ENCODE results near the gene MAP3K13. TPM values are rescaled to one million over a fixed set of nuclear protein-coding genes. Genes with fewer than 3 reads are reported as not detected.

The MAP3K13 gene
- total and polyA plus RNA-seq, 2 of the 13 experiments (the other 11 are each of a cell fraction or from before 2014, with no cell fraction given) = 24.2 to 26.5 TPM

DNA sequence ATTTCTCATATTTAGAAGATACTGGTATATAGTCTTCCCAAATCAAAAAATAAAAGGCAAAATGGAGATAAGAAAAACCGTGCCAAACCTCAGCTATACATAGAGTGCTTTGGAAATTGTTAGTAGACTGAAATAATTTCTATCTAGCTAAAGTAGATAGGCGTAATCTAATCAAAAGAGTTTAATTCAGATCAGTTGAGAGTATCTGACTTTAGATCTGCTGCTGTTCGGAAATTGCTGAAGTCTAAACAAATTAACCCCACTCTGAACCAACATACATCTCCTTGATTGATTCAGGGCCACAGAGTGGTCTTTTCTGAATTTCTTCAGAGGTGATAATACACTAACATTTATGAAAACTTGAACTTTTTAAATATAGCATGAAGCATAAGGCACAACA, 40.1 kb downstream of the MAP3K13 start:
- no TSS peak for BruUV-seq (replicated peaks)
- H3K27me3 ChIP-seq (ENCODE audit: control insufficient read depth in 1 of 2, insufficient read depth in 2 of 2, low read length in 2 of 2) = no peaks in the 10 kb centered on the region
- ATAC-seq = no peak
- no peak for FAIRE-seq
- no peak overlapping the region for H3K4me3 ChIP-seq (replicated peaks in 1 of 3; ENCODE audit: insufficient read depth in 1 of 3, low read depth in 2 of 3, low read length in 3 of 3)
- H3K4me1 ChIP-seq (ENCODE audit: insufficient read depth, low read length) = no peaks in the 10 kb centered on the region
- ChIA-PET POLR2A (no interaction called here), CTCF (ENCODE audit: low intra/inter-chr PET ratio, low total read pairs) (no interaction called here)
- in situ Hi-C loops (cut with HindIII; ENCODE audit: extremely low pct_ligation_motif_present, low pct_unique_long_range_greater_than_20kb) = no loop called here
- peaks cover 12% of the 10 kb centered on the region for H3K79me2 ChIP-seq (ENCODE audit: insufficient read depth, low read length)
- no peaks in the 10 kb centered on the region for H3K9me3 ChIP-seq (ENCODE audit: low read length)
- intact Hi-C loops (cut with micrococcal nuclease; ENCODE audit: unreplicated experiment) = no loop called here
- H3K27ac ChIP-seq (ENCODE audit: extremely low read length, insufficient read depth, low read length) = no peak overlapping the region
- H4K20me1 ChIP-seq (ENCODE audit: insufficient read depth, low read length) = peaks cover 7% of the 10 kb centered on the region; the same call in 1 of the 2 replicates
- H3K9ac ChIP-seq (ENCODE audit: insufficient read depth, low read depth, low read length) = no peak overlapping the region
- no peak overlapping the region for H3K4me2 ChIP-seq (ENCODE audit: low read depth, low read length)
- H2AFZ ChIP-seq (ENCODE audit: low read length) = no peak overlapping the region
- 91% methylated on average over 3 of the region's 3 CpGs for WGBS (ENCODE audit: low lambda C conversion rate)
- no peaks in the 10 kb centered on the region; a peak in 1 of 5 replicates for H3K36me3 ChIP-seq (replicated peaks in 1 of 2; ENCODE audit: control insufficient read depth in 1 of 2, insufficient read depth in 2 of 2, low read length in 2 of 2)
- no peak for DNase-seq (ENCODE audit: low spot score)
- TF ChIP-seq ZNF510 (CRISPR knock-in tag; IDR thresholded peaks at IDR 0.05; ENCODE audit: low read depth) = no peak
- no peak for TF ChIP-seq SRSF9 (IDR thresholded peaks at IDR 0.05; ENCODE audit: borderline replicate concordance, insufficient read depth, low read depth, low read length, poor library complexity, severe bottlenecking)
- TF ChIP-seq SP2 (CRISPR knock-in tag; IDR thresholded peaks at IDR 0.05) = no peak
- TF ChIP-seq, protein P1, sequence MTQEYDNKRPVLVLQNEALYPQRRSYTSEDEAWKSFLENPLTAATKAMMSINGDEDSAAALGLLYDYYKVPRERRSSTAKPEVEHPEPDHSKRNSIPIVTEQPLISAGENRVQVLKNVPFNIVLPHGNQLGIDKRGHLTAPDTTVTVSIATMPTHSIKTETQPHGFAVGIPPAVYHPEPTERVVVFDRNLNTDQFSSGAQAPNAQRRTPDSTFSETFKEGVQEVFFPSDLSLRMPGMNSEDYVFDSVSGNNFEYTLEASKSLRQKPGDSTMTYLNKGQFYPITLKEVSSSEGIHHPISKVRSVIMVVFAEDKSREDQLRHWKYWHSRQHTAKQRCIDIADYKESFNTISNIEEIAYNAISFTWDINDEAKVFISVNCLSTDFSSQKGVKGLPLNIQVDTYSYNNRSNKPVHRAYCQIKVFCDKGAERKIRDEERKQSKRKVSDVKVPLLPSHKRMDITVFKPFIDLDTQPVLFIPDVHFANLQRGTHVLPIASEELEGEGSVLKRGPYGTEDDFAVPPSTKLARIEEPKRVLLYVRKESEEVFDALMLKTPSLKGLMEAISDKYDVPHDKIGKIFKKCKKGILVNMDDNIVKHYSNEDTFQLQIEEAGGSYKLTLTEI (CRISPR knock-in tag; conservative IDR thresholded peaks at IDR 0.05) = no peak
- TF ChIP-seq ZNF616 (CRISPR knock-in tag; IDR thresholded peaks at IDR 0.05; ENCODE audit: low read depth) = no peak
- TF ChIP-seq, protein P2, sequence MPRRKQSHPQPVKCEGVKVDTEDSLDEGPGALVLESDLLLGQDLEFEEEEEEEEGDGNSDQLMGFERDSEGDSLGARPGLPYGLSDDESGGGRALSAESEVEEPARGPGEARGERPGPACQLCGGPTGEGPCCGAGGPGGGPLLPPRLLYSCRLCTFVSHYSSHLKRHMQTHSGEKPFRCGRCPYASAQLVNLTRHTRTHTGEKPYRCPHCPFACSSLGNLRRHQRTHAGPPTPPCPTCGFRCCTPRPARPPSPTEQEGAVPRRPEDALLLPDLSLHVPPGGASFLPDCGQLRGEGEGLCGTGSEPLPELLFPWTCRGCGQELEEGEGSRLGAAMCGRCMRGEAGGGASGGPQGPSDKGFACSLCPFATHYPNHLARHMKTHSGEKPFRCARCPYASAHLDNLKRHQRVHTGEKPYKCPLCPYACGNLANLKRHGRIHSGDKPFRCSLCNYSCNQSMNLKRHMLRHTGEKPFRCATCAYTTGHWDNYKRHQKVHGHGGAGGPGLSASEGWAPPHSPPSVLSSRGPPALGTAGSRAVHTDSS (CRISPR knock-in tag; conservative IDR thresholded peaks at IDR 0.05) = no peak
- TF ChIP-seq ZFP41 (CRISPR knock-in tag; IDR thresholded peaks at IDR 0.05; ENCODE audit: borderline replicate concordance) = no peak
- no peak for TF ChIP-seq PITX1 (CRISPR knock-in tag; IDR thresholded peaks at IDR 0.05)
- no peak for TF ChIP-seq NR2F2 (IDR thresholded peaks at IDR 0.05; ENCODE audit: borderline replicate concordance, low read depth)
- TF ChIP-seq, protein P3, sequence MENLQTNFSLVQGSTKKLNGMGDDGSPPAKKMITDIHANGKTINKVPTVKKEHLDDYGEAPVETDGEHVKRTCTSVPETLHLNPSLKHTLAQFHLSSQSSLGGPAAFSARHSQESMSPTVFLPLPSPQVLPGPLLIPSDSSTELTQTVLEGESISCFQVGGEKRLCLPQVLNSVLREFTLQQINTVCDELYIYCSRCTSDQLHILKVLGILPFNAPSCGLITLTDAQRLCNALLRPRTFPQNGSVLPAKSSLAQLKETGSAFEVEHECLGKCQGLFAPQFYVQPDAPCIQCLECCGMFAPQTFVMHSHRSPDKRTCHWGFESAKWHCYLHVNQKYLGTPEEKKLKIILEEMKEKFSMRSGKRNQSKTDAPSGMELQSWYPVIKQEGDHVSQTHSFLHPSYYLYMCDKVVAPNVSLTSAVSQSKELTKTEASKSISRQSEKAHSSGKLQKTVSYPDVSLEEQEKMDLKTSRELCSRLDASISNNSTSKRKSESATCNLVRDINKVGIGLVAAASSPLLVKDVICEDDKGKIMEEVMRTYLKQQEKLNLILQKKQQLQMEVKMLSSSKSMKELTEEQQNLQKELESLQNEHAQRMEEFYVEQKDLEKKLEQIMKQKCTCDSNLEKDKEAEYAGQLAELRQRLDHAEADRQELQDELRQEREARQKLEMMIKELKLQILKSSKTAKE (CRISPR knock-in tag; IDR thresholded peaks at IDR 0.05; ENCODE audit: borderline replicate concordance) = no peak
- TF ChIP-seq, protein P4, sequence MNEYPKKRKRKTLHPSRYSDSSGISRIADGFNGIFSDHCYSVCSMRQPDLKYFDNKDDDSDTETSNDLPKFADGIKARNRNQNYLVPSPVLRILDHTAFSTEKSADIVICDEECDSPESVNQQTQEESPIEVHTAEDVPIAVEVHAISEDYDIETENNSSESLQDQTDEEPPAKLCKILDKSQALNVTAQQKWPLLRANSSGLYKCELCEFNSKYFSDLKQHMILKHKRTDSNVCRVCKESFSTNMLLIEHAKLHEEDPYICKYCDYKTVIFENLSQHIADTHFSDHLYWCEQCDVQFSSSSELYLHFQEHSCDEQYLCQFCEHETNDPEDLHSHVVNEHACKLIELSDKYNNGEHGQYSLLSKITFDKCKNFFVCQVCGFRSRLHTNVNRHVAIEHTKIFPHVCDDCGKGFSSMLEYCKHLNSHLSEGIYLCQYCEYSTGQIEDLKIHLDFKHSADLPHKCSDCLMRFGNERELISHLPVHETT (CRISPR knock-in tag; conservative IDR thresholded peaks at IDR 0.05) = no peak
- no peak for TF ChIP-seq ZEB1 (IDR thresholded peaks at IDR 0.05; ENCODE audit: insufficient replicate concordance, low read depth)
- no peak for TF ChIP-seq ZNF292 (CRISPR knock-in tag; IDR thresholded peaks at IDR 0.05; ENCODE audit: borderline replicate concordance, low read depth)
- TF ChIP-seq SETDB1 (CRISPR knock-in tag; IDR thresholded peaks at IDR 0.05; ENCODE audit: borderline replicate concordance) = no peak
- TF ChIP-seq HMG20B (CRISPR knock-in tag; conservative IDR thresholded peaks at IDR 0.05) = no peak
- TF ChIP-seq BRD4 (CRISPR knock-in tag; IDR thresholded peaks at IDR 0.05) = no peak

Measured in HepG2 (cell line).